G401.6 (cell line): ENCODE data around the gene SGTA.
"Not testable (repeated sequence)": the region's sequence is repeated elsewhere in the genome, so short reads cannot be mapped to it uniquely, and the experiment has no call there.

Experiments used
- FAIRE-seq: peaks from 2 replicates; lab custom pipeline; 2012; peaks lifted over from hg19 to GRCh38; lab: Jason Lieb, UNC

Gene SGTA

GRCh38 chr19:2793126-2793525 is 10.1 kb upstream of the SGTA start:
- no peak for FAIRE-seq

- FAIRE-seq = not testable (repeated sequence)
Measured at GRCh38 chr19:2792666-2793065, 9.6 kb upstream of the SGTA start.

- no peak for FAIRE-seq
Measured at GRCh38 chr19:2791876-2792275, 8.8 kb upstream of the SGTA start.

GRCh38 chr19:2791440-2791839 is 8.4 kb upstream of the SGTA start:
- no peak for FAIRE-seq

GRCh38 chr19:2790557-2791271 is 7.6 kb upstream of the SGTA start:
- FAIRE-seq = no peak

- FAIRE-seq = no peak
Measured at GRCh38 chr19:2790194-2790556, 7.1 kb upstream of the SGTA start.

GRCh38 chr19:2788237-2788636 is 5.2 kb upstream of the SGTA start:
- no peak for FAIRE-seq

GRCh38 chr19:2787115-2787514 is 4.0 kb upstream of the SGTA start:
- no peak for FAIRE-seq

GRCh38 chr19:2785244-2785997 is 2.3 kb upstream of the SGTA start, which contains the start of gene THOP1:
Gene THOP1 (plus strand): TSS chr19:2785503. CDS start chr19:2785663, 160 bp downstream.
- peak; percentile 97 for FAIRE-seq

GRCh38 chr19:2783781-2784145 is 690 bp upstream of the SGTA start:
- FAIRE-seq = no peak

GRCh38 chr19:2782329-2782935 is 641 bp downstream of the SGTA start:
- no peak for FAIRE-seq

GRCh38 chr19:2780284-2780683 is 2.8 kb downstream of the SGTA start:
- FAIRE-seq = no peak

- FAIRE-seq = no peak
Measured at GRCh38 chr19:2779121-2779740, 3.8 kb downstream of the SGTA start.

GRCh38 chr19:2777952-2778683 is 5.0 kb downstream of the SGTA start:
- no peak for FAIRE-seq

GRCh38 chr19:2775556-2776430 is 7.3 kb downstream of the SGTA start:
- no peak for FAIRE-seq

GRCh38 chr19:2774953-2775555 is 8.0 kb downstream of the SGTA start:
- FAIRE-seq = no peak

- no peak for FAIRE-seq
Measured at GRCh38 chr19:2774083-2774679, 8.9 kb downstream of the SGTA start.

- no peak for FAIRE-seq
Measured at GRCh38 chr19:2771786-2772674, 11.0 kb downstream of the SGTA start.
